NT2/D1 (cell line): Measurements from ENCODE around the gene CPO.

Experiments used
- DNase-seq: peaks from one replicate; pipeline ENCODE4 v3.0.0-alpha.2; 2011; ENCODE audit warnings: low read depth, low spot score
- H3K27me3 ChIP-seq: 2 replicates; pipeline ENCODE4 v1.6.0; 2011; ENCODE audit warnings: mild to moderate bottlenecking; ENCODE audit not compliant: insufficient read length, insufficient read depth
- H3K36me3 ChIP-seq: 2 replicates; pipeline ENCODE4 v1.6.1; 2011; ENCODE audit warnings: mild to moderate bottlenecking, low read length, mixed read lengths; ENCODE audit not compliant: insufficient read depth, insufficient read length
- H3K4me1 ChIP-seq: 2 replicates; pipeline ENCODE4 v1.5.1; 2011; ENCODE audit not compliant: insufficient read depth, insufficient read length
- H3K4me3 ChIP-seq: 2 replicates; pipeline ENCODE4 v1.5.1; 2011; ENCODE audit warnings: low read depth; ENCODE audit not compliant: insufficient read length
- H3K9ac ChIP-seq: 2 replicates; pipeline ENCODE4 v1.6.0; 2011; ENCODE audit warnings: low read depth; ENCODE audit not compliant: insufficient read length
- H3K9me3 ChIP-seq: 2 replicates; pipeline ENCODE4 v1.5.1; 2011; ENCODE audit warnings: mild to moderate bottlenecking, low read length; ENCODE audit not compliant: insufficient read depth
- YY1 ChIP-seq: IDR thresholded peaks from 2 replicates; pipeline ENCODE4 v1.6.1; 2011; ENCODE audit not compliant: insufficient read length, insufficient read depth

CPO gene

DNA sequence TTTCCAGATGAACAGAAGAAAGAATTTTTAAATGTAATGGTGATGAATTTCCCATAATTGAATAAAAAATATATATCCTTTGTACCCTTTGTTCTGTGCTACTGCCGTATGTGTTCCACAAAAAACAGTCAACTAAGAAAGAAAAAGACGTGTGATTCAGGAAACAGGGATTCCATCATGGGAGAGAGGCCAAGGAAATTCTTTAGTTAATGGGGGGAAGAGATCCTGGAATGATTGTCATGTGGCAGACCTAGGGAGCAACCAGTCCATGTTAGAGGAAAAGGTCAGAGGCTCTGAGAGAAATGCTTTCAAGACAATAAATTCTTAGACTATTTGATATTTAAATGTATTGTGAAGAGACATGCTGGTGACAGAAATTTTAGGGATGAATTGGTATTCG is 76.6 kb downstream of the CPO start:
- Histone ChIP-seq H3K9ac (no peak overlapping the region), H3K9me3 (no peaks in the 10 kb centered on the region; the same call in 1 of the 2 replicates), H3K27me3 (no peaks in the 10 kb centered on the region), H3K4me3 (no peak overlapping the region), H3K4me1 (no peaks in the 10 kb centered on the region), H3K36me3 (no peaks in the 10 kb centered on the region)
- TF ChIP-seq YY1: no peak
- no peak for DNase-seq
